Caco-2 (cell line): ENCODE measurements around the gene PINK1. TPM values are rescaled to one million over a fixed set of nuclear protein-coding genes. Genes with fewer than 3 reads are reported as not detected.
A peak's percentile ranks its signal among the peaks of the same experiment; 100 is the strongest.

Experiments
- BruUV-seq: library from RNA; stranded (reverse); fragments of 400-500 nt; replicated peaks from 2 replicates; lab custom pipeline; 2021; lab: Mats Ljungman, UMichigan
- CTCF ChIA-PET: fragments of 300-600 bp; sonication (Branson Sonifier 250); formaldehyde crosslinking; loops from one replicate; lab custom pipeline; 2022; ENCODE audit warnings: antibody characterized with exemption; lab: Charles Lee
- POLR2A ChIA-PET: fragments of 300-600 bp; sonication (Branson Sonifier 250); formaldehyde crosslinking; loops from one replicate; lab custom pipeline; 2022; ENCODE audit warnings: antibody characterized with exemption; lab: Charles Lee
- DNase-seq, 2 experiments: peaks; one replicate each; pipeline versions ENCODE4 v3.0.0 to v3.0.0-alpha.2; 2020 to 2022
- H3K27me3 ChIP-seq: replicated peaks from 2 replicates; pipeline ENCODE4 v1.6.0; 2011; ENCODE audit warnings: low read length; ENCODE audit not compliant: control insufficient read depth, insufficient read depth
- H3K36me3 ChIP-seq: 2 replicates; pipeline ENCODE4 v1.5.1; 2011; ENCODE audit warnings: low read length; ENCODE audit not compliant: control insufficient read depth, insufficient read depth
- H3K4me1 ChIP-seq: fragments of 250-450 bp; sonication (Bioruptor Pico); 2 replicates; pipeline ENCODE4 v1.5.1; 2020; ENCODE audit warnings: mild to moderate bottlenecking
- H3K4me3 ChIP-seq: 2 replicates; pipeline ENCODE4 v1.5.1; 2011; ENCODE audit warnings: low read depth, mild to moderate bottlenecking, control low read depth, low read length
- H3K9me3 ChIP-seq: fragments of 250-450 bp; sonication (Bioruptor Pico); 2 replicates; pipeline ENCODE4 v1.5.1; 2020; ENCODE audit warnings: mild to moderate bottlenecking, moderate library complexity
- H3K27ac Mint-ChIP-seq: one replicate; pipeline ENCODE4 v1.8.0; 2022; ENCODE audit warnings: mixed read lengths; ENCODE audit not compliant: unreplicated experiment
- H3K27me3 Mint-ChIP-seq: one replicate; pipeline ENCODE4 v1.8.0; 2022; ENCODE audit warnings: mixed read lengths; ENCODE audit not compliant: insufficient read depth, unreplicated experiment
- H3K36me3 Mint-ChIP-seq: one replicate; pipeline ENCODE4 v1.8.0; 2022; ENCODE audit warnings: mild to moderate bottlenecking, mixed read lengths; ENCODE audit not compliant: insufficient read depth, unreplicated experiment
- H3K4me1 Mint-ChIP-seq: one replicate; pipeline ENCODE4 v1.8.0; 2022; ENCODE audit warnings: low read depth, mixed read lengths; ENCODE audit not compliant: unreplicated experiment
- H3K4me3 Mint-ChIP-seq: one replicate; pipeline ENCODE4 v1.8.0; 2022; ENCODE audit warnings: mild to moderate bottlenecking, moderate library complexity, mixed read lengths; ENCODE audit not compliant: unreplicated experiment
- H3K9me3 Mint-ChIP-seq: one replicate; pipeline ENCODE4 v1.8.0; 2022; ENCODE audit warnings: mixed read lengths; ENCODE audit not compliant: unreplicated experiment
- intact Hi-C: fragments of 100-400 bp; cut with micrococcal nuclease; formaldehyde crosslinking; loops from one replicate; pipeline ENCODE4 v1.10.0; 2022; ENCODE audit not compliant: unreplicated experiment
- total RNA-seq: library from RNA; stranded (reverse); gene quantifications from 2 replicates; pipeline ENCODE4 v1.2.3, GENCODE V29; 2022
- TF ChIP-seq, protein P1 (sequence below), 2 experiments: fragments of 200-600 bp in 1 of 2; IDR thresholded peaks; 1 replicate in 1 of 2; 2 replicates in 1 of 2; pipeline versions ENCODE4 v1.5.1 to v1.8.0; 2011 to 2022; ENCODE audit warnings: antibody characterized with exemption in 1 of 2, control low read depth in 1 of 2, inconsistent platforms in 1 of 2, low read depth in 1 of 2, low read length in 1 of 2, mild to moderate bottlenecking in 1 of 2, moderate library complexity in 1 of 2; ENCODE audit not compliant: insufficient read depth in 1 of 2, severe bottlenecking in 1 of 2, unreplicated experiment in 1 of 2

The PINK1 gene
- total RNA-seq, 1 experiment from 2014 or later = 23.2 TPM

DNA sequence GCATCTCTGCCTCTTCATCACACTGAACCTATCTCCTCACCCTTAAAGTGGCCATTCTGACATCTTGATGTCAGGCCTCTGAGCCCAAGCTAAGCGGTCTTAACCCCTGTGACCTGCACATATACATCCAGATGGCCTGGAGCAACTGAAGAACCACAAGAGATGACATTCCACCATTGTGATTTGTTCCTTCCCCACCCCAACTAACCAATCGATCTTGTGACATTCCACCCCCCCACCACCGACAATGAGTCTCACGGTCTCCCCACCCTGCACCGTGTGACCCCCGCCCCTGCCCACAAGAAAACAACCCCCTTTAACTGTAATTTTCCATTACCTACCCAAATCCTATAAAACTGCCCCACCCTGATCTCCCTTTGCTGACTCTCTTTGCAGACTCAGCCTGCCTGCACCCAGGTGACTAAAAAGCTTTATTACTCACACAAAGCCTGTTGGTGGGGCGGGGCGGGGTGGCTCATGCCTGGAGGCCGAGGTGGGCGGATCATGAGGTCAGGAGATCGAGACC is 21.0 kb upstream of the PINK1 start:
- H3K27me3 ChIP-seq = no peaks in the 10 kb centered on the region
- Mint-ChIP-seq H3K4me3 (no peak overlapping the region), H3K27me3 (no peaks in the 10 kb centered on the region), H3K36me3 (peaks cover 8% of the 10 kb centered on the region), H3K27ac (peak overlapping the region; percentile 36), H3K4me1 (peaks cover 23% of the 10 kb centered on the region), H3K9me3 (no peaks in the 10 kb centered on the region)
- no peaks in the 10 kb centered on the region for H3K9me3 ChIP-seq
- peak; percentile 29 to 63 for DNase-seq
- no TSS peak for BruUV-seq
- ChIA-PET POLR2A (no interaction called here), CTCF (no interaction called here)
- peaks cover 11% of the 10 kb centered on the region for H3K4me1 ChIP-seq
- intact Hi-C loops = no loop called here
- H3K4me3 ChIP-seq = no peak overlapping the region
- H3K36me3 ChIP-seq = no peaks in the 10 kb centered on the region
- TF ChIP-seq, protein P1, sequence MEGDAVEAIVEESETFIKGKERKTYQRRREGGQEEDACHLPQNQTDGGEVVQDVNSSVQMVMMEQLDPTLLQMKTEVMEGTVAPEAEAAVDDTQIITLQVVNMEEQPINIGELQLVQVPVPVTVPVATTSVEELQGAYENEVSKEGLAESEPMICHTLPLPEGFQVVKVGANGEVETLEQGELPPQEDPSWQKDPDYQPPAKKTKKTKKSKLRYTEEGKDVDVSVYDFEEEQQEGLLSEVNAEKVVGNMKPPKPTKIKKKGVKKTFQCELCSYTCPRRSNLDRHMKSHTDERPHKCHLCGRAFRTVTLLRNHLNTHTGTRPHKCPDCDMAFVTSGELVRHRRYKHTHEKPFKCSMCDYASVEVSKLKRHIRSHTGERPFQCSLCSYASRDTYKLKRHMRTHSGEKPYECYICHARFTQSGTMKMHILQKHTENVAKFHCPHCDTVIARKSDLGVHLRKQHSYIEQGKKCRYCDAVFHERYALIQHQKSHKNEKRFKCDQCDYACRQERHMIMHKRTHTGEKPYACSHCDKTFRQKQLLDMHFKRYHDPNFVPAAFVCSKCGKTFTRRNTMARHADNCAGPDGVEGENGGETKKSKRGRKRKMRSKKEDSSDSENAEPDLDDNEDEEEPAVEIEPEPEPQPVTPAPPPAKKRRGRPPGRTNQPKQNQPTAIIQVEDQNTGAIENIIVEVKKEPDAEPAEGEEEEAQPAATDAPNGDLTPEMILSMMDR (IDR thresholded peaks at IDR 0.05; ENCODE audit: insufficient read depth in 1 of 2, low read depth in 1 of 2, low read length in 1 of 2, severe bottlenecking in 1 of 2, unreplicated experiment in 1 of 2) = no peak

- Histone ChIP-seq H3K4me3 (no peak overlapping the region), H3K27me3 (no peaks in the 10 kb centered on the region), H3K9me3 (no peaks in the 10 kb centered on the region), H3K36me3 (no peaks in the 10 kb centered on the region), H3K4me1 (peaks cover 11% of the 10 kb centered on the region)
- no peak overlapping the region for H3K4me3 Mint-ChIP-seq
- intact Hi-C loops = no loop called here
- TF ChIP-seq, protein P1 (IDR thresholded peaks at IDR 0.05; ENCODE audit: insufficient read depth in 1 of 2, low read depth in 1 of 2, low read length in 1 of 2, severe bottlenecking in 1 of 2, unreplicated experiment in 1 of 2) = no peak
- no peaks in the 10 kb centered on the region for H3K9me3 Mint-ChIP-seq
- peak overlapping the region; percentile 55 for H3K27ac Mint-ChIP-seq
- no peaks in the 10 kb centered on the region for H3K27me3 Mint-ChIP-seq
- DNase-seq = no peak
- no TSS peak for BruUV-seq
- H3K36me3 Mint-ChIP-seq = peaks cover 8% of the 10 kb centered on the region
- ChIA-PET POLR2A (no interaction called here), CTCF (interaction anchor here (1.4 kb wide), 1 partner anchor 20 kb away, joined by 8 read pairs; no protein-coding TSS in a partner anchor)
- peaks cover 23% of the 10 kb centered on the region for H3K4me1 Mint-ChIP-seq
Observed at GRCh38 chr1:20614131-20614579, 19.1 kb upstream of the PINK1 start.

- Histone ChIP-seq H3K27me3 (no peaks in the 10 kb centered on the region), H3K9me3 (no peaks in the 10 kb centered on the region), H3K4me3 (no peak overlapping the region), H3K4me1 (peaks cover 11% of the 10 kb centered on the region), H3K36me3 (no peaks in the 10 kb centered on the region)
- TF ChIP-seq, protein P1 (IDR thresholded peaks at IDR 0.05; ENCODE audit: insufficient read depth in 1 of 2, low read depth in 1 of 2, low read length in 1 of 2, severe bottlenecking in 1 of 2, unreplicated experiment in 1 of 2) = no peak
- H3K36me3 Mint-ChIP-seq = peaks cover 8% of the 10 kb centered on the region
- no peaks in the 10 kb centered on the region for H3K27me3 Mint-ChIP-seq
- DNase-seq = no peak
- BruUV-seq = no TSS peak
- no peak overlapping the region for H3K4me3 Mint-ChIP-seq
- intact Hi-C loops = no loop called here
- H3K9me3 Mint-ChIP-seq = no peaks in the 10 kb centered on the region
- no peak overlapping the region for H3K27ac Mint-ChIP-seq
- ChIA-PET POLR2A (no interaction called here), CTCF (no interaction called here)
- peaks cover 23% of the 10 kb centered on the region for H3K4me1 Mint-ChIP-seq
Observed at GRCh38 chr1:20615946-20616846, 17.1 kb upstream of the PINK1 start.
